H1 (cell line): ENCODE measurements around the gene GRB7. TPM values are rescaled to one million over a fixed set of nuclear protein-coding genes. Genes with fewer than 3 reads are reported as not detected.

Experiments used
- CTCF ChIA-PET: fragments of 300-600 bp; sonication (Branson Sonifier 250); formaldehyde crosslinking; loops from one replicate; lab custom pipeline; 2021; ENCODE audit not compliant: partially characterized antibody; lab: Charles Lee
- POLR2A ChIA-PET: fragments of 300-600 bp; sonication (Branson Sonifier 250); formaldehyde crosslinking; loops from one replicate; lab custom pipeline; 2021; ENCODE audit warnings: inconsistent platforms; ENCODE audit not compliant: partially characterized antibody; lab: Charles Lee
- DNase-seq, 2 experiments: peaks; one replicate each; pipeline versions ENCODE4 v3.0.0 to v3.0.0-alpha.2; 2010 to 2022; ENCODE audit warnings: low spot score in 2 of 2, low read depth in 1 of 2, mixed read lengths in 1 of 2
- FAIRE-seq: peaks from 2 replicates; lab custom pipeline; 2011; peaks lifted over from hg19 to GRCh38; lab: Jason Lieb, UNC
- H2AFZ ChIP-seq: 2 replicates; pipeline ENCODE4 v1.8.1; 2012; ENCODE audit warnings: low read length, inconsistent platforms
- H2AK5ac ChIP-seq: 2 replicates; pipeline ENCODE4 v1.6.1; 2013; ENCODE audit warnings: low read depth, low read length
- H2BK120ac ChIP-seq: replicated peaks from 2 replicates; pipeline ENCODE3; 2013; ENCODE audit warnings: low read depth, low read length, inconsistent platforms
- H2BK12ac ChIP-seq: 2 replicates; pipeline ENCODE4 v1.6.1; 2013; ENCODE audit warnings: low read depth, low read length
- H2BK15ac ChIP-seq: 2 replicates; pipeline ENCODE4 v1.6.1; 2013; ENCODE audit warnings: low read length
- H2BK20ac ChIP-seq: 2 replicates; pipeline ENCODE4 v1.6.1; 2013; ENCODE audit warnings: low read length
- H2BK5ac ChIP-seq: 2 replicates; pipeline ENCODE4 v1.6.1; 2013; ENCODE audit warnings: low read depth, low read length
- H3K14ac ChIP-seq: 2 replicates; pipeline ENCODE4 v1.6.1; 2013; ENCODE audit warnings: inconsistent platforms; ENCODE audit not compliant: insufficient read length
- H3K18ac ChIP-seq: 2 replicates; pipeline ENCODE4 v1.6.1; 2013; ENCODE audit warnings: low read length; ENCODE audit errors: extremely low read depth
- H3K23ac ChIP-seq: 2 replicates; pipeline ENCODE4 v1.6.1; 2013; ENCODE audit warnings: inconsistent platforms; ENCODE audit not compliant: insufficient read length
- H3K23me2 ChIP-seq: 2 replicates; pipeline ENCODE4 v1.6.1; 2013; ENCODE audit warnings: low read depth, low read length
- H3K27ac ChIP-seq: 2 replicates; pipeline ENCODE4 v1.6.1; 2011; ENCODE audit warnings: low read depth, low read length, inconsistent platforms
- H3K27me3 ChIP-seq, 4 experiments: replicated peaks in 1 of 4; 1 replicate in 1 of 4; 2 replicates in 3 of 4; pipeline versions ENCODE4 v1.6.1 to v1.8.1; 2011 to 2013; ENCODE audit warnings: low read length in 3 of 4, mild to moderate bottlenecking in 3 of 4, inconsistent platforms in 2 of 4, mixed read lengths in 2 of 4, moderate library complexity in 1 of 4; ENCODE audit not compliant: control insufficient read depth in 3 of 4, insufficient read depth in 3 of 4; ENCODE audit errors: extremely low read depth in 1 of 4
- H3K36me3 ChIP-seq, 4 experiments: 2 replicates each; pipeline versions ENCODE4 v1.6.1 to v1.8.1; 2011 to 2013; ENCODE audit warnings: mild to moderate bottlenecking in 4 of 4, low read length in 3 of 4, moderate library complexity in 2 of 4, control low read depth in 1 of 4, inconsistent platforms in 1 of 4; ENCODE audit not compliant: insufficient read depth in 4 of 4, control insufficient read depth in 2 of 4
- H3K4ac ChIP-seq: replicated peaks from 2 replicates; pipeline ENCODE3; 2013; ENCODE audit warnings: low read length, low read depth, mixed read lengths, inconsistent platforms; ENCODE audit not compliant: insufficient read length
- H3K4me1 ChIP-seq, 4 experiments: replicated peaks in 1 of 4; 1 replicate in 1 of 4; 2 replicates in 3 of 4; pipeline versions ENCODE4 v1.6.1 to v1.8.1; 2011 to 2013; ENCODE audit warnings: low read length in 3 of 4, inconsistent platforms in 2 of 4, mixed read lengths in 1 of 4; ENCODE audit not compliant: insufficient read depth in 4 of 4, control insufficient read depth in 3 of 4
- H3K4me2 ChIP-seq, 2 experiments: 2 replicates each; pipeline versions ENCODE4 v1.6.1 to v1.8.1; 2011 to 2013; ENCODE audit warnings: low read depth in 2 of 2, low read length in 2 of 2, control low read depth in 1 of 2, inconsistent platforms in 1 of 2, mild to moderate bottlenecking in 1 of 2; ENCODE audit not compliant: insufficient read depth in 1 of 2
- H3K4me3 ChIP-seq, 4 experiments: fragments of 200-600, 300-600 bp in 1 of 4; sonication (generic), shearing (Covaris generic), sonication (Bioruptor Twin) in 1 of 4; 2 replicates each; pipeline versions ENCODE4 v1.5.1 to v1.8.1; 2011 to 2016; ENCODE audit warnings: low read length in 4 of 4, low read depth in 3 of 4, control low read depth in 2 of 4, inconsistent platforms in 2 of 4, mild to moderate bottlenecking in 2 of 4, mixed read lengths in 1 of 4, moderate library complexity in 1 of 4; ENCODE audit not compliant: insufficient read depth in 2 of 4; ENCODE audit errors: extremely low read depth in 1 of 4
- H3K56ac ChIP-seq: replicated peaks from 2 replicates; pipeline ENCODE3; 2013; ENCODE audit warnings: low read depth, mild to moderate bottlenecking, mixed read lengths, low read length, inconsistent platforms; ENCODE audit not compliant: insufficient read length
- H3K79me1 ChIP-seq: 2 replicates; pipeline ENCODE4 v1.6.1; 2013; ENCODE audit warnings: low read depth, low read length, control low read depth
- H3K79me2 ChIP-seq, 2 experiments: 2 replicates each; pipeline versions ENCODE4 v1.6.1 to v1.8.1; 2012 to 2013; ENCODE audit warnings: low read length in 2 of 2, mild to moderate bottlenecking in 2 of 2, inconsistent platforms in 1 of 2; ENCODE audit not compliant: insufficient read depth in 2 of 2, control insufficient read depth in 1 of 2
- H3K9ac ChIP-seq, 4 experiments: replicated peaks in 1 of 4; 1 replicate in 1 of 4; 2 replicates in 3 of 4; pipeline versions ENCODE4 v1.6.1 to v1.8.1; 2011 to 2013; ENCODE audit warnings: low read depth in 3 of 4, low read length in 3 of 4, control low read depth in 2 of 4, mild to moderate bottlenecking in 2 of 4, moderate library complexity in 2 of 4, inconsistent platforms in 1 of 4; ENCODE audit errors: extremely low read depth in 1 of 4
- H3K9me3 ChIP-seq, 2 experiments: 2 replicates each; pipeline versions ENCODE4 v1.6.1 to v1.8.1; 2012 to 2013; ENCODE audit warnings: mild to moderate bottlenecking in 2 of 2, moderate library complexity in 2 of 2, control low read depth in 1 of 2, inconsistent platforms in 1 of 2, low read depth in 1 of 2, low read length in 1 of 2, mixed read lengths in 1 of 2; ENCODE audit not compliant: insufficient read depth in 2 of 2
- H4K20me1 ChIP-seq, 2 experiments: replicated peaks in 1 of 2; 2 replicates each; pipeline versions ENCODE3 to v1.8.1; 2011 to 2013; ENCODE audit warnings: inconsistent platforms in 2 of 2, low read length in 2 of 2, mild to moderate bottlenecking in 1 of 2; ENCODE audit not compliant: insufficient read depth in 2 of 2, control insufficient read depth in 1 of 2
- H4K5ac ChIP-seq: 2 replicates; pipeline ENCODE4 v1.6.1; 2013; ENCODE audit warnings: low read length, low read depth, mixed read lengths, inconsistent platforms; ENCODE audit not compliant: insufficient read length
- H4K8ac ChIP-seq: 2 replicates; pipeline ENCODE4 v1.8.0; 2013; ENCODE audit warnings: mild to moderate bottlenecking, moderate library complexity, low read length, inconsistent platforms; ENCODE audit not compliant: insufficient read depth; ENCODE audit errors: extremely low read depth
- H4K91ac ChIP-seq: replicated peaks from 2 replicates; pipeline ENCODE3; 2013; ENCODE audit warnings: low read length, mixed read lengths, inconsistent platforms; ENCODE audit not compliant: insufficient read length
- CBX8 ChIP-seq: fragments of 300-800, 300-1000 bp; sonication (generic); IDR thresholded peaks from 2 replicates; pipeline ENCODE4 v1.7.1; 2016; ENCODE audit warnings: low read depth, low read length, borderline replicate concordance
- CHD1 ChIP-seq: IDR thresholded peaks from 2 replicates; pipeline ENCODE4 v1.6.1; 2012; ENCODE audit warnings: low read depth, low read length, improper control_type of control experiment
- E2F6 ChIP-seq: IDR thresholded peaks from 2 replicates; pipeline ENCODE4 v1.6.1; 2012; ENCODE audit warnings: inconsistent platforms
- EGR1 ChIP-seq: IDR thresholded peaks from 2 replicates; pipeline ENCODE4 v1.6.1; 2011; ENCODE audit warnings: low read depth, low read length, borderline replicate concordance
- FOSL1 ChIP-seq: IDR thresholded peaks from 2 replicates; pipeline ENCODE4 v1.6.1; 2011; ENCODE audit warnings: mild to moderate bottlenecking, low read depth, low read length, moderate library complexity; ENCODE audit not compliant: insufficient read depth
- KDM1A ChIP-seq: fragments of 200-600, 300-600 bp; sonication (generic); IDR thresholded peaks from 2 replicates; pipeline ENCODE4 v1.7.1; 2016; ENCODE audit warnings: mild to moderate bottlenecking, low read length, borderline replicate concordance
- MAFK ChIP-seq: IDR thresholded peaks from 2 replicates; pipeline ENCODE4 v1.6.1; 2012; ENCODE audit warnings: low read depth, mild to moderate bottlenecking, improper control_type of control experiment, low read length
- POLR2A ChIP-seq, 2 experiments: IDR thresholded peaks; 1 replicate in 1 of 2; 2 replicates in 1 of 2; pipeline ENCODE4 v1.6.1; 2011; ENCODE audit warnings: low read depth in 2 of 2, low read length in 2 of 2, mild to moderate bottlenecking in 2 of 2; ENCODE audit errors: control extremely low read depth in 1 of 2
- POU5F1 ChIP-seq: IDR thresholded peaks from 2 replicates; pipeline ENCODE4 v1.6.1; 2011; ENCODE audit warnings: low read depth, mild to moderate bottlenecking, low read length, moderate library complexity
- RBBP5 ChIP-seq: IDR thresholded peaks from 2 replicates; pipeline ENCODE4 v1.7.1; 2012; ENCODE audit warnings: low read depth, mild to moderate bottlenecking, inconsistent platforms, low read length, moderate library complexity, borderline replicate concordance
- SIRT6 ChIP-seq: IDR thresholded peaks from one replicate; pipeline ENCODE4 v1.7.1; 2012; ENCODE audit warnings: low read length, inconsistent platforms
- USF2 ChIP-seq: IDR thresholded peaks from 2 replicates; pipeline ENCODE4 v1.6.1; 2011; ENCODE audit warnings: low read length, improper control_type of control experiment
- WGBS, 2 experiments: shearing (Covaris generic) in 1 of 2; methylation state at CpG; one replicate each; pipeline versions ENCODE4 v1.1.6 to v1.1.7; 2013 to 2015; ENCODE audit warnings: low lambda C conversion rate in 2 of 2, mixed read lengths in 2 of 2, inconsistent platforms in 1 of 2, low coverage in 1 of 2, missing lambda C conversion rate in 1 of 2; ENCODE audit not compliant: insufficient replicate concordance in 2 of 2, insufficient coverage in 1 of 2, insufficient read length in 1 of 2; ENCODE audit errors: extremely low coverage in 1 of 2, missing lambda C conversion rate in 1 of 2; 5-methylcytosine and 5-hydroxymethylcytosine counted together
- polyA plus RNA-seq, 7 experiments: library from polyadenylated mRNA; depleted of rRNA in 3 of 7; stranded (reverse) in 5 of 7; unstranded in 2 of 7; fragments of >200 nt in 5 of 7; fragments of 200-250 nt in 2 of 7; gene quantifications; 1 replicate in 5 of 7; 2 replicates in 1 of 7; 4 replicates in 1 of 7; pipeline versions ENCODE4 v1.2.1 to v1.2.3, GENCODE V29; 2011 to 2013; ENCODE audit warnings: missing spikeins in 2 of 7, mixed read lengths in 2 of 7
- total RNA-seq: library from RNA; stranded (reverse); fragmentation: NEBNext Ultra II Directional; extraction: Animal tissue kit (Norgen Biotek cat#: 25700); gene quantifications from 2 replicates; pipeline ENCODE4 v1.2.1, GENCODE V29; 2021

GRB7 gene
- total and polyA plus RNA-seq, 2 of the 8 experiments (the other 6 are each of a cell fraction or from before 2014, with no cell fraction given) = 32.2 to 41.5 TPM

- Histone ChIP-seq H3K9me3 (no peaks in the 10 kb centered on the region), H3K4me3 (no peak overlapping the region), H4K91ac (no peak overlapping the region), H4K5ac (no peak overlapping the region), H3K56ac (no peak overlapping the region), H2AFZ (no peak overlapping the region), H3K27ac (no peak overlapping the region), H3K9ac (no peak overlapping the region), H3K18ac (no peak overlapping the region), H2BK120ac (no peak overlapping the region), H3K79me2 (no peaks in the 10 kb centered on the region), H4K8ac (no peak overlapping the region), H3K14ac (no peak overlapping the region), H2AK5ac (no peak overlapping the region), H2BK12ac (no peak overlapping the region), H3K27me3 (no peaks in the 10 kb centered on the region), H3K4ac (no peak overlapping the region), H2BK5ac (no peak overlapping the region), H2BK20ac (no peak overlapping the region), H4K20me1 (no peaks in the 10 kb centered on the region), H2BK15ac (no peak overlapping the region), H3K4me1 (no peaks in the 10 kb centered on the region), H3K36me3 (no peaks in the 10 kb centered on the region), H3K4me2 (no peak overlapping the region), H3K23me2 (no peaks in the 10 kb centered on the region; the same call in 1 of the 2 replicates), H3K23ac (no peak overlapping the region), H3K79me1 (no peaks in the 10 kb centered on the region)
- DNase-seq = no peak
- 86% methylated on average over 1 of the region's 1 CpG; no CpG with 5 or more reads in 1 of the 2 experiments for WGBS, 2 experiments
- CTCF ChIA-PET = interaction anchor here (0.7 to 1.1 kb wide), 2 partner anchors 9 to 161 kb away, joined by 4 read pairs; no protein-coding TSS in a partner anchor
- no peak for FAIRE-seq
- POLR2A ChIA-PET = no interaction called here
- TF ChIP-seq FOSL1 = no peak
- no peak for TF ChIP-seq POU5F1
- no peak for TF ChIP-seq SIRT6
- TF ChIP-seq E2F6 = no peak
- no peak for TF ChIP-seq USF2
- no peak for TF ChIP-seq MAFK
- no peak for TF ChIP-seq KDM1A
- TF ChIP-seq RBBP5 = no peak
- no peak for TF ChIP-seq POLR2A (IDR thresholded peaks at IDR 0.05; ENCODE audit: control extremely low read depth in 1 of 2, low read depth in 2 of 2, low read length in 2 of 2)
- no peak for TF ChIP-seq CHD1
- TF ChIP-seq EGR1 = no peak
- no peak for TF ChIP-seq CBX8
These were observed 45.2 kb downstream of the GRB7 start for GRCh38 chr17:39782980-39783379.
